ENCODE data around the gene ULK3. TPM values are rescaled to one million over a fixed set of nuclear protein-coding genes. Genes with fewer than 3 reads are reported as not detected.
A peak's percentile ranks its signal among the peaks of the same experiment; 100 is the strongest.

The ULK3 gene
- total and polyA plus RNA-seq, 2 of the 4 experiments (the other 2 are of a cell fraction): 11.8 to 22.7 TPM

DNA sequence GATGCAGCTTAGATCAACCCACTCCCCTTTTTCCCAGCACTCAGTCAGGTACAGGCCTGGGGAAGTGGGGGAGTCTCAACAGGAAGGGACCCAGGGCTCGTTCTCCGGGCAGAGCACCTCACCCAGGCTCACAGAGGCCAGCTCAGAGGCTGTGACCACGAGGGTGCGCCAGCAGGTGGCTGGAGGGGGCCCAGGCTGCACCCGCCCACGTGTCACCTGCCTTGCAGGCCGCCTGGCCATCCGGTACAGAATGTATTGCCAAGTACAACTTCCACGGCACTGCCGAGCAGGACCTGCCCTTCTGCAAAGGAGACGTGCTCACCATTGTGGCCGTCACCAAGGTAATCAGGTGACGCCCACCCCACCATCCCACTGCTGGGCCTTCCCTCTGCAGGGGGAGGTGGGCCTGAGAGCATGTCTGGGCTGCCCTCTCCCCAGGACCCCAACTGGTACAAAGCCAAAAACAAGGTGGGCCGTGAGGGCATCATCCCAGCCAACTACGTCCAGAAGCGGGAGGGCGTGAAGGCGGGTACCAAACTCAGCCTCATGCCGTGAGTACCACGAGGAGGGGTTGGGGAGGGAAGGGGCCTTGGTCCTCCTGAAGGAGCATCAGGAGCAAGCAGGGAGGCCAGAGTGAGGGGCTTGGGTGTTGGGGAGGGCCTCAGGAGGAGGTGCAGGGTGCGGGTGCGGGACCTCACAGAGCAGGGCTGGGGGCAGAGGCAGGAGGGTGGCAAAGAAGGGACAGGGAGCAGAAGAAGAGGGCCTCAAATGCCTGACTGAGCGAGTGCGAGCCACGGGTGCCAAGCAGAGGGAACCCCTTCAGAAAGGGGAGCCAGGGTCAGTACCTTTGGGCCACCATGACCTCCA, 44.3 kb downstream of the ULK3 start:
- H4K20me1 ChIP-seq (ENCODE audit: insufficient read depth, low read length): peaks cover 64% of the 10 kb centered on the region
- ChIA-PET CTCF (no interaction called here), POLR2A (ENCODE audit: unreplicated experiment) (no interaction called here)
- H3K27me3 ChIP-seq (ENCODE audit: control insufficient read depth, insufficient read depth, low read length): no peaks in the 10 kb centered on the region
- no peak overlapping the region for H3K4ac ChIP-seq (ENCODE audit: low read depth, low read length)
- no peak overlapping the region for H3K18ac ChIP-seq (ENCODE audit: low read depth, low read length)
- no peak overlapping the region for H3K56ac ChIP-seq (ENCODE audit: extremely low read depth, insufficient read depth, low read length)
- H3K9ac ChIP-seq (ENCODE audit: low read depth, low read length): no peak overlapping the region
- TF ChIP-seq MXI1 (IDR thresholded peaks at IDR 0.05; ENCODE audit: borderline replicate concordance, low read depth, low read length): no peak
- TF ChIP-seq, protein P1, sequence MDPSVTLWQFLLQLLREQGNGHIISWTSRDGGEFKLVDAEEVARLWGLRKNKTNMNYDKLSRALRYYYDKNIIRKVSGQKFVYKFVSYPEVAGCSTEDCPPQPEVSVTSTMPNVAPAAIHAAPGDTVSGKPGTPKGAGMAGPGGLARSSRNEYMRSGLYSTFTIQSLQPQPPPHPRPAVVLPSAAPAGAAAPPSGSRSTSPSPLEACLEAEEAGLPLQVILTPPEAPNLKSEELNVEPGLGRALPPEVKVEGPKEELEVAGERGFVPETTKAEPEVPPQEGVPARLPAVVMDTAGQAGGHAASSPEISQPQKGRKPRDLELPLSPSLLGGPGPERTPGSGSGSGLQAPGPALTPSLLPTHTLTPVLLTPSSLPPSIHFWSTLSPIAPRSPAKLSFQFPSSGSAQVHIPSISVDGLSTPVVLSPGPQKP (IDR thresholded peaks at IDR 0.05; ENCODE audit: borderline replicate concordance, low read depth, low read length): no peak
- no peak for TF ChIP-seq NFE2L2 (IDR thresholded peaks at IDR 0.05; ENCODE audit: low read depth, low read length)
- TF ChIP-seq FOS (IDR thresholded peaks at IDR 0.05; ENCODE audit: low read depth, low read length): no peak
- no peak overlapping the region for H2AFZ ChIP-seq (replicated peaks; ENCODE audit: low read length, poor library complexity)
- peaks cover 7% of the 10 kb centered on the region; the same call in 1 of the 2 replicates for H3K9me1 ChIP-seq (ENCODE audit: insufficient read depth, low read length)
- intact Hi-C loops (cut with micrococcal nuclease) (no loop called here), dilution Hi-C loops (cut with HindIII; ENCODE audit: low sequenced_read_pairs, unreplicated experiment) (no loop called here), in situ Hi-C loops (cut with MboI; ENCODE audit: low sequenced_read_pairs) (no loop called here)
- H3K4me1 ChIP-seq (ENCODE audit: control insufficient read depth, insufficient read depth, low read length): peaks cover 2% of the 10 kb centered on the region; the same call in 1 of the 2 replicates
- no peak overlapping the region for H3K27ac ChIP-seq (ENCODE audit: insufficient read depth, low read length)
- H3K36me3 ChIP-seq (ENCODE audit: control insufficient read depth, insufficient read depth, low read length): peaks cover 41% of the 10 kb centered on the region
- WGBS, 2 experiments (ENCODE audit: extremely low coverage in 2 of 2, insufficient read length in 1 of 2): 93% methylated on average over 12 of the region's 25 CpGs; no CpG with 5 or more reads in 1 of the 2 experiments
- H4K5ac ChIP-seq (ENCODE audit: low read depth, low read length): no peak overlapping the region
- no peak overlapping the region for H3K14ac ChIP-seq (replicated peaks; ENCODE audit: low read depth, low read length)
- DNase-seq (no peak), ATAC-seq (ENCODE audit: low read depth) (no peak)
- no peak overlapping the region for H3K4me3 ChIP-seq (ENCODE audit: insufficient read depth, low read depth, low read length)
- H4K8ac ChIP-seq (ENCODE audit: low read depth in 2 of 2, low read length in 2 of 2): no peak overlapping the region
- peak overlapping the region; percentile 50 for H2AK9ac ChIP-seq (replicated peaks; ENCODE audit: low read depth, low read length, poor library complexity)
- H3K9me3 ChIP-seq (ENCODE audit: control insufficient read depth, insufficient read depth, low read length): no peaks in the 10 kb centered on the region
- H2BK15ac ChIP-seq (ENCODE audit: low read depth, low read length): no peak overlapping the region
- H3K79me1 ChIP-seq (ENCODE audit: low read depth in 1 of 2, low read length in 2 of 2): peaks cover 3 to 70% of the 10 kb centered on the region in 2 experiments
- H3K23ac ChIP-seq (ENCODE audit: low read depth, low read length): no peak overlapping the region
- H2AK5ac ChIP-seq (ENCODE audit: low read depth, low read length): no peak overlapping the region
- BruUV-seq (replicated peaks): no TSS peak
- no peak overlapping the region for H2BK5ac ChIP-seq (ENCODE audit: low read depth, low read length, poor library complexity, severe bottlenecking)
- H3K4me2 ChIP-seq (ENCODE audit: low read depth, low read length): no peak overlapping the region
- no peak overlapping the region for H2BK20ac ChIP-seq (ENCODE audit: low read depth, low read length)
- H4K91ac ChIP-seq (ENCODE audit: insufficient read depth, low read depth, low read length): no peak overlapping the region
- no peak overlapping the region for H2BK120ac ChIP-seq (ENCODE audit: low read depth, low read length)

Measured in IMR-90 (cell line).